Body of pancreas (tissue), 4 donors: Measurements from ENCODE around the gene WDR17.

Experiments
- POLR2A ChIP-seq, 3 donors: fragments of 450-650 bp; IDR thresholded peaks; one replicate each; pipeline ENCODE4 v1.6.1; 2016; ENCODE audit warnings: antibody characterized with exemption in 3 of 3, mild to moderate bottlenecking in 2 of 3
- TF ChIP-seq, protein P1 (sequence below), 7 experiments: fragments of 450-650 bp in 4 of 7; fragments of 200-600 bp in 3 of 7; sonication (generic) in 3 of 7; IDR thresholded peaks; one replicate each; pipeline ENCODE4 v1.5.1; 2016 to 2019; ENCODE audit warnings: antibody characterized with exemption in 7 of 7

DNA sequence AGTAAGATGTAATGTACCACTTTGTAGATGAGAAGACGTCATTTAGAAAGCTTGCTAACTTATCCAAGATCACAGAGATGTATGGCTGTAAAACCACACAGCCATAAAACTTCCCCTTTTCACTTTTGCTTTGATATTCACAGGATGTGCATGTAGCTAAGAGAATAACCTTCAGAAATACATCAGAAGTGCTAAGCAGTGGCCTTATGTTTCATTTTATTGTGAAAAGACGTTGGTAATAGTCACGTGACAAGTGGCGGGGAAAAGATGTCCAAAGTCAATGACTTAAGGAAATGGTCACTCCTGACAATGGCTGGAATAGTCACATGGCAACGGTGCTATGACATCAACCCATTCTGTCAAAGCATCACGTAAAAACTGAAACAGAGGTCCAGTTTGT, 12.9 kb upstream of the WDR17 start:
- TF ChIP-seq POLR2A (IDR thresholded peaks at IDR 0.05) = no peak
- TF ChIP-seq, protein P1, sequence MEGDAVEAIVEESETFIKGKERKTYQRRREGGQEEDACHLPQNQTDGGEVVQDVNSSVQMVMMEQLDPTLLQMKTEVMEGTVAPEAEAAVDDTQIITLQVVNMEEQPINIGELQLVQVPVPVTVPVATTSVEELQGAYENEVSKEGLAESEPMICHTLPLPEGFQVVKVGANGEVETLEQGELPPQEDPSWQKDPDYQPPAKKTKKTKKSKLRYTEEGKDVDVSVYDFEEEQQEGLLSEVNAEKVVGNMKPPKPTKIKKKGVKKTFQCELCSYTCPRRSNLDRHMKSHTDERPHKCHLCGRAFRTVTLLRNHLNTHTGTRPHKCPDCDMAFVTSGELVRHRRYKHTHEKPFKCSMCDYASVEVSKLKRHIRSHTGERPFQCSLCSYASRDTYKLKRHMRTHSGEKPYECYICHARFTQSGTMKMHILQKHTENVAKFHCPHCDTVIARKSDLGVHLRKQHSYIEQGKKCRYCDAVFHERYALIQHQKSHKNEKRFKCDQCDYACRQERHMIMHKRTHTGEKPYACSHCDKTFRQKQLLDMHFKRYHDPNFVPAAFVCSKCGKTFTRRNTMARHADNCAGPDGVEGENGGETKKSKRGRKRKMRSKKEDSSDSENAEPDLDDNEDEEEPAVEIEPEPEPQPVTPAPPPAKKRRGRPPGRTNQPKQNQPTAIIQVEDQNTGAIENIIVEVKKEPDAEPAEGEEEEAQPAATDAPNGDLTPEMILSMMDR (IDR thresholded peaks at IDR 0.05) = no peak
